GM12801 (cell line): ENCODE measurements around the gene PHTF2.

ENCODE experiments used
- CTCF ChIP-seq: IDR thresholded peaks from one replicate; pipeline ENCODE4 v1.5.1; 2011; ENCODE audit warnings: control low read depth; ENCODE audit not compliant: insufficient read length; ENCODE audit errors: extremely low read depth

PHTF2 gene

GRCh38 chr7:77837275-77837674 lies 38.7 kb downstream of the PHTF2 start:
- TF ChIP-seq CTCF, result no peak

GRCh38 chr7:77837966-77838365 lies 39.4 kb downstream of the PHTF2 start:
- no peak for TF ChIP-seq CTCF

GRCh38 chr7:77838929-77839491 lies 40.4 kb downstream of the PHTF2 start:
- no peak for TF ChIP-seq CTCF

GRCh38 chr7:77839919-77840318 lies 41.3 kb downstream of the PHTF2 start:
- no peak for TF ChIP-seq CTCF

- no peak for TF ChIP-seq CTCF
Observed at GRCh38 chr7:77843194-77843593, 44.6 kb downstream of the PHTF2 start.

- TF ChIP-seq CTCF, result no peak
Observed at GRCh38 chr7:77846317-77847092, 47.9 kb downstream of the PHTF2 start.

- TF ChIP-seq CTCF, result no peak
Observed at GRCh38 chr7:77855371-77856083, 57.0 kb downstream of the PHTF2 start.
